Heart left ventricle (tissue), 13 donors: Measurements from ENCODE around the gene TMEM119.

Source experiments
- CTCF ChIP-seq, 12 donors: fragments of 200-600 bp; sonication (generic) in 4 of 12; IDR thresholded peaks; one replicate each; pipeline versions ENCODE4 v1.5.0 to v1.8.0; 2018 to 2022; ENCODE audit warnings: antibody characterized with exemption in 12 of 12, mild to moderate bottlenecking in 5 of 12
- POLR2A ChIP-seq, 2 donors: fragments of 450-650 bp; IDR thresholded peaks; one replicate each; pipeline ENCODE4 v1.6.1; 2017; ENCODE audit warnings: antibody characterized with exemption in 2 of 2, mild to moderate bottlenecking in 2 of 2, moderate library complexity in 2 of 2
- donor health status: ischemic (EF 13 %, LVEDD 7.1; RV severe dilation, severe dysfunction).
- donor health status: DM: no; HTN: yes; CAD: no.
- donor health status: DM: no; HTN: no; CAD: no.
- donor health status: ischemic (EF 25% LVEDD 6.9; RV normal size, moderate dysfunction).
- donor health status: ischemic (EF 25% LVEDD 5.7; RV mildly dilated, moderate dysfunction).
- donor health status: ischemic (EF 35%, LVEDD 5.7; RV mildly dilated, moderate dysfunction).
- donor health status: nonischemic (EF 11% LVEDD 7.7; RV severe dilation, severe dysfunction).
- donor health status: DM: yes; HTN: yes; CAD: no.
- donor health status: PGD.
- donor health status: ischemic (EF 29% LVEDD 5.4; RV normal size, mild dysfunction).
- donor health status: nonischemic (EF 23%, LVEDD 6.1; RV moderate dilation, normal function).

- TF ChIP-seq CTCF (IDR thresholded peaks at IDR 0.05) (no peak), POLR2A (IDR thresholded peaks at IDR 0.05) (no peak)
These were observed 19.6 kb downstream of the TMEM119 start for GRCh38 chr12:108578264-108578663.
